Prostate gland (tissue), 2 donors: Measurements from ENCODE around the gene CADPS2.
A peak's percentile ranks its signal among the peaks of the same experiment; 100 is the strongest.

Source experiments
- CTCF ChIP-seq, 4 experiments: fragments of 200-600 bp in 2 of 4; fragments of 450-650 bp in 2 of 4; sonication (generic) in 2 of 4; IDR thresholded peaks; 1 replicate in 3 of 4; 2 replicates in 1 of 4; pipeline ENCODE4 v1.5.1; 2016 to 2019; ENCODE audit warnings: antibody characterized with exemption in 4 of 4, mild to moderate bottlenecking in 2 of 4, moderate library complexity in 2 of 4
- POLR2AphosphoS5 ChIP-seq: sonication (generic); formaldehyde crosslinking; IDR thresholded peaks from one replicate; pipeline ENCODE4 v1.6.1; 2017; ENCODE audit warnings: antibody characterized with exemption

GRCh38 chr7:122919643-122920181, 33.5 kb upstream of the CADPS2 start:
- no peak for TF ChIP-seq CTCF (IDR thresholded peaks at IDR 0.05)
- TF ChIP-seq POLR2AphosphoS5: peak; percentile 53
